Esophagus muscularis mucosa (tissue), 3 donors: ENCODE measurements around the gene ATF5.

Source experiments
- CTCF ChIP-seq, 3 experiments: fragments of 200-600 bp in 2 of 3; fragments of 450-650 bp in 1 of 3; sonication (generic) in 2 of 3; IDR thresholded peaks; one replicate each; pipeline ENCODE4 v1.5.1; 2017 to 2019; ENCODE audit warnings: antibody characterized with exemption in 3 of 3, mild to moderate bottlenecking in 2 of 3, moderate library complexity in 1 of 3
- POLR2A ChIP-seq: fragments of 450-650 bp; IDR thresholded peaks from one replicate; pipeline ENCODE4 v1.6.1; 2017; ENCODE audit warnings: antibody characterized with exemption, moderate library complexity, mild to moderate bottlenecking, low read depth
- POLR2AphosphoS5 ChIP-seq, 2 donors: sonication (generic); formaldehyde crosslinking; IDR thresholded peaks; one replicate each; pipeline ENCODE4 v1.6.1; 2017; ENCODE audit warnings: antibody characterized with exemption in 2 of 2

- no peak for TF ChIP-seq POLR2A
- no peak for TF ChIP-seq CTCF (IDR thresholded peaks at IDR 0.05)
- TF ChIP-seq POLR2AphosphoS5 (IDR thresholded peaks at IDR 0.05), result no peak
These were observed 20.3 kb upstream of the ATF5 start for GRCh38 chr19:49908480-49909420.
